Measurements from ENCODE around the gene TBXT. TPM values are rescaled to one million over a fixed set of nuclear protein-coding genes. Genes with fewer than 3 reads are reported as not detected.
A peak's percentile ranks its signal among the peaks of the same experiment; 100 is the strongest.

TBXT gene
- total RNA-seq, 1 donor from 2014 or later = not detected

- TF ChIP-seq CTCF (IDR thresholded peaks at IDR 0.05; ENCODE audit: insufficient read depth, low read length, poor library complexity, severe bottlenecking) = peak; percentile 32
- Histone ChIP-seq H3K4me3 (ENCODE audit: low read depth, low read length) (no peak overlapping the region), H3K36me3 (ENCODE audit: control insufficient read depth, insufficient read depth, low read length) (no peaks in the 10 kb centered on the region), H3K27me3 (ENCODE audit: control insufficient read depth, insufficient read depth, low read length) (peaks cover 4% of the 10 kb centered on the region)
- no peak for DNase-seq (ENCODE audit: low read depth)
Observed at GRCh38 chr6:166156942-166157341, 10.7 kb downstream of the TBXT start.

GRCh38 chr6:166153966-166154365 is 13.7 kb downstream of the TBXT start:
- H3K27me3 ChIP-seq (ENCODE audit: control insufficient read depth, insufficient read depth, low read length) = peaks cover 4% of the 10 kb centered on the region
- no peak for DNase-seq (ENCODE audit: low read depth)
- no peaks in the 10 kb centered on the region for H3K36me3 ChIP-seq (ENCODE audit: control insufficient read depth, insufficient read depth, low read length)
- no peak for TF ChIP-seq CTCF (IDR thresholded peaks at IDR 0.05; ENCODE audit: insufficient read depth, low read length, poor library complexity, severe bottlenecking)
- H3K4me3 ChIP-seq (ENCODE audit: low read depth, low read length) = no peak overlapping the region

- peaks cover 2% of the 10 kb centered on the region for H3K27me3 ChIP-seq (ENCODE audit: control insufficient read depth, insufficient read depth, low read length)
- no peak for DNase-seq (ENCODE audit: low read depth)
- TF ChIP-seq CTCF (IDR thresholded peaks at IDR 0.05; ENCODE audit: insufficient read depth, low read length, poor library complexity, severe bottlenecking) = no peak
- H3K36me3 ChIP-seq (ENCODE audit: control insufficient read depth, insufficient read depth, low read length) = no peaks in the 10 kb centered on the region
- H3K4me3 ChIP-seq (ENCODE audit: low read depth, low read length) = no peak overlapping the region
Observed at GRCh38 chr6:166152660-166153059, 15.0 kb downstream of the TBXT start.

GRCh38 chr6:166151798-166152197 is 15.9 kb downstream of the TBXT start:
- no peak for DNase-seq (ENCODE audit: low read depth)
- Histone ChIP-seq H3K36me3 (ENCODE audit: control insufficient read depth, insufficient read depth, low read length) (no peaks in the 10 kb centered on the region), H3K27me3 (ENCODE audit: control insufficient read depth, insufficient read depth, low read length) (peaks cover 2% of the 10 kb centered on the region), H3K4me3 (ENCODE audit: low read depth, low read length) (no peak overlapping the region)
- TF ChIP-seq CTCF (IDR thresholded peaks at IDR 0.05; ENCODE audit: insufficient read depth, low read length, poor library complexity, severe bottlenecking) = no peak

GRCh38 chr6:166145751-166146150 is 21.9 kb downstream of the TBXT start:
- Histone ChIP-seq H3K27me3 (ENCODE audit: control insufficient read depth, insufficient read depth, low read length) (no peaks in the 10 kb centered on the region), H3K4me3 (ENCODE audit: low read depth, low read length) (no peak overlapping the region), H3K36me3 (ENCODE audit: control insufficient read depth, insufficient read depth, low read length) (no peaks in the 10 kb centered on the region)
- no peak for TF ChIP-seq CTCF (IDR thresholded peaks at IDR 0.05; ENCODE audit: insufficient read depth, low read length, poor library complexity, severe bottlenecking)
- no peak for DNase-seq (ENCODE audit: low read depth)

- no peak for TF ChIP-seq CTCF (IDR thresholded peaks at IDR 0.05; ENCODE audit: insufficient read depth, low read length, poor library complexity, severe bottlenecking)
- DNase-seq (ENCODE audit: low read depth) = no peak
- H3K4me3 ChIP-seq (ENCODE audit: low read depth, low read length) = no peak overlapping the region
- H3K36me3 ChIP-seq (ENCODE audit: control insufficient read depth, insufficient read depth, low read length) = no peaks in the 10 kb centered on the region
- no peaks in the 10 kb centered on the region for H3K27me3 ChIP-seq (ENCODE audit: control insufficient read depth, insufficient read depth, low read length)
Observed at GRCh38 chr6:166143011-166143410, 24.6 kb downstream of the TBXT start.
